DMS 273 (cell line): ENCODE data around the gene KCNJ5.

Experiments
- DNase-seq: peaks from one replicate; lab custom pipeline; 2025; ENCODE audit not compliant: unreplicated experiment; lab: John Stamatoyannopoulos, UW

The KCNJ5 gene

DNA sequence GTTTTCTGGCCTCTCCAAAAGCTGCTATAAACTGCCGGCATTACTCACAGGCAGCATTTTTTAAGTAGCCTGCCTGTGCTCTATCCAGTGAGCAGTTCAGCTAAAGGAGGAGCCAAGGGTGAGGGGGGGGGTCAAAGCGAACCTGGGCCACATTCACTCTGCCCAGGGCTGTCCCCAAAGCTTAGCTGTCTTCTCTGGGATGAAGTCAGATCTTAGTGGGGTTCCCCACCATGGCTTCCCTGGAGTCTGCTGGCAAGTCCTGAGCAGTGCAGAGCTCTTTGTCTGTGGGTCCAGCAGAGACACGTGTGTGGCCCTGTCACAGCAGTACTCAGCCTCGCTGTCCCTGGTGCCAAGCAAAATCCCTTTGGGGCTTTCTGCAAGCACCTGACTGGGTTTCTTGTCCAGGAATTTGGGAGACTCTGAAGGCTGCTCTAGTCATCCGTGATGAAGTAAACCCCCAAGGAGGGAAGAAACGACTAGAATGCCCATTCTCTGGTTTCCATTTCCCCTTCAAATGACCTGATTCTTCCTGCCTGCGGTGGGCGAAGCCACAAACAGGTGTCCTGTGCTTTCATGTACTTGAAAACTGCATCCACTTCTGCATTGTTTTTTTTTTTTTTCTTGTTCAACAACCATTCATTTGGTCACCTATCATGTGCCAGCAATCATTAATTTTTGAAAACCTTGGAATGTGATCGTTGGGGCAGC lies 2.6 kb downstream of the KCNJ5 start:
- no peak for DNase-seq

DNA sequence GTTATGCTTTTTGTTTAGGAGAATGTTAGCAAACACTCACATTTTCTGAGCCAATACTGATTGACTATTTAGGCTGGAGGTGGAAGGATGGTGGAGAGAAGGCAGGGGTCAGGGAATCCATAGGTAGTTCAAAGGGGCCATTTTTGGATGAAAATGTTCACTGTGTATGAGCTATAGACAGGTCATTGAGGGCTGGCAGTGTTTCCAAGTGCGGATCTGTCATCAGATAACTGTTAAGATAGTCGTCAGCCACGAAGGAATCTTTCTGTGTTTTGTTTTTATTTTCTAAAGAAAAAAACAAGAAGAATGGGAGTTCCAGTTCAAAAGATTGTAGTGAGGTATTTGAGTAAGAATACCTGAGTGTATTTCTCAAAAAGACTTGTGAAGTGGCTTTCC lies 3.1 kb downstream of the KCNJ5 start:
- DNase-seq, result no peak

DNA sequence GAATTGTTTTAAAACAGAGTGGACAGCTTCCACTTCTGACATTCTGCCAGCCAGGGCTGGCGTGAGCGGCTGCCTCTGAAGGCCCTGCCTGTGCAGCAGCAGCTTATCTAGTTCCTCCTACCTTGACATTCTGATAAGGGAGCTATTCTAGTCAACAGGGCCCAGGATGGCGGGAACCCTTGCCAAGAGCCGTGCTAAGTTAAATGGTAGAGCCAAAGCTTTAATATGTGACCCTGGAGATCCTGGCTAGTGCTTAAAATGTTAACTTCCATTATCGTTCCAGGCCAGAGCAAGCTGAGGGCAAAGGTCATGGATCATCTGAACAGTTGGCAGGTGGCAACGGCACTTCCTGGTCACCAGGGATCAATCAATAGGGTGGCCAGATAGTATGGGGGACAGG lies 3.5 kb downstream of the KCNJ5 start:
- DNase-seq, result peak; percentile 13

DNA sequence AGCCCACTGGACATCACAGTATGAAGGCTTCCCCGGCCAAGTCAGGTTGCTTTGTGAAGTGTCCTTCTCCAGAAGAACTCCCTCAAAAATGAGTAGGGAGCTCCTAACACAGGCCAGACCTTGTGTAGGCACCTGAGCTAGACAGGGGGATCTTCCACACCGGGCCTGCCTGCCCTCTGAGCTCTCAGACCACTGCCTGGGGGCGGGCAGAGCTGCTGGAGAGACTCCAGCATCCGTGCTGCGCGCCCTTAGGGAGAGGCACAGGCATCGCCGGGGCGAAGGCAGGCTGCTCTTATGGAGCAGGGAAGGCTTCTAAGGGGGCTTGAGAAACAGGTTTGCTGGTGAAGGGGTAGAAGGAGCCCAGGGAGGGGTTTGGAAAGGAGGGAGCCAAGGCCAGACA lies 4.4 kb downstream of the KCNJ5 start:
- no peak for DNase-seq

DNA sequence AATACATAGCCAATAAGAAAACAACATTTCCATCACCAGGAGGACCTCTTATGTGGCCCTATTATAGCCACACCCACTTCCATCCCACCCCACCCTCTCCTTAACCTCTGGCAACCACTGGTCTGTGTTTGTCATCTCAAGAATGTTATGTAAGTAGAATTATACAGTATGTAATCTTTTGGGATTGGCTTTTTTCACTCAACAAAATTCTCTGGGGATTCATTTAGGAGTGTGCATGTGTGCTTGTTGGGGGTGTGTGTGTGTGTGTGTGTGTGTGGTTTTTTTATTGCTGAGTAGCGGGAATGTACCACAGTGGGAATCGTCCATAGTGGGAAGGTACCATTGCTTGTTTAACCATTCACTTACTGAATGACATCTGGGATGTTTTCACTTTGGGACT lies 5.2 kb downstream of the KCNJ5 start:
- no peak for DNase-seq

DNA sequence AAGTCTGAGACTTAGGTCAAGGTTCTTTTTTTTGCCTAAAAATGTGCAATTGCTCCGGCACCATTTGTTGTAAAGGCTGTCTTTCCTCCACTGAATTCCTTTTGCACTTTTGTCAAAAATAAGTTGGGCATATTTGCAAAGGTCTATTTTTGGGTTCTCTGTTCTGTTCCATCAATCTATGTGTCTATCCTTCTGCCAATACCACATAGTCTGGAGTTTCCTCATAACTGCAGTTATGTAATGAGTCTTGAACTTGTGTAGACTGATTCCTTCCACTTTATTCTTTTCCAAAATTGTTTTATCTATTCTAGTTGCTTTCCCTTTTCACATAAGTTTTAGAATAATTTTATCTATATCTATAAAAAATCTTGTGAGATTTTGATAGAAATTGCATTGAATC lies 6.7 kb downstream of the KCNJ5 start:
- no peak for DNase-seq

DNA sequence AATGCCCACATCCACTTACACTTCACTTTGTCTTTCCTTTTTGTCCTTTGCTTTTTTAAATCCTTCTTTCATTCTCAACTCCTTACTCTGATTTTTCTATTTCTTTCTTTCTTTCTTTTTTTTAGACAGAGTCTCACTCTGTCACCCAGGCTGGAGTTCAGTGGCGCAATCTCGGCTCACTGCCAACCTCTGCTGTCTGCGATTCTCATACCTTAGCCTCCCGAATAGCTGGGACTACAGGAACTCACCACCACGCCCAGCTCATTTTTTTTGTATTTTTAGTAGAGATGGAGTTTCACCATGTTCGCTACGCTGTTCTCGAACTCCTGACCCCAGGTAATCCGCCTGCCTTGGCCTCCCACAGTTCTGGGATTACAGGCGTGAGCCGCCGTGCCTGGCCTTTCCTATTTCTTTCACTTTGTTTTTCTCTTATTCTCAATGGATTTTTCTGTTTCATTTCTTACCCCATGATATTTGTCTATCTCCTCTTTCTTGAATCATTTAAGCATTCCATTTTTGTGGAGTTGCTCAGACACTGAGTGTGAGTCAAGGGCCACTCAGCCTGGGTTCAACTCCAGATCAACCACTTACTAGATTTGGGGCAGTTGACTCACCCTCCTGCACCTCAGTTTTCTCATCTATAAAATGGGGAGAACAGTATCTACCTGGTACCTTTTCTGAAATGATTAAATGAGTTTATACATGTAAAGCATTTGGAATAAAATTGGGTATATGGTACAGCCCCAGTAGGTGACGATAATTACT lies 7.6 kb downstream of the KCNJ5 start:
- no peak for DNase-seq

DNA sequence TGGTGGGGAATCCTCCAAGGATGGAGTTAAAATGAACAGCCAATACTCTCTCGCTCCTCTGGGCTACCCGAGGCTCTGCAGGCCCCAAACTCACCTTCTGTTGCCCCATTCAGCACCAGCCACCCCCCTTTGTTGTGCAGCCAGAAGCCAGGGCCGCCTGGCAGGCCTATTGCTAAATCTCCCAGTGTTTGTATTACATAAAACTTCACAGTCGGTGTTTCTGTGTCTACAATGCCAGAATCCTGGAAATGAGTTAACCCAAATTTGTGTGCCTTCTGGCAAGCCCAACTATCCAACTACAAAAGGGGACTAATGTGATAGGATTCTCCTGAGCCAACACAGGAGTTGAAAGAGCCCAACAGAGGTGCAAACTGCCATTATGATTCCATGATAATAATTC lies 9.3 kb downstream of the KCNJ5 start:
- peak; percentile 59 for DNase-seq

DNA sequence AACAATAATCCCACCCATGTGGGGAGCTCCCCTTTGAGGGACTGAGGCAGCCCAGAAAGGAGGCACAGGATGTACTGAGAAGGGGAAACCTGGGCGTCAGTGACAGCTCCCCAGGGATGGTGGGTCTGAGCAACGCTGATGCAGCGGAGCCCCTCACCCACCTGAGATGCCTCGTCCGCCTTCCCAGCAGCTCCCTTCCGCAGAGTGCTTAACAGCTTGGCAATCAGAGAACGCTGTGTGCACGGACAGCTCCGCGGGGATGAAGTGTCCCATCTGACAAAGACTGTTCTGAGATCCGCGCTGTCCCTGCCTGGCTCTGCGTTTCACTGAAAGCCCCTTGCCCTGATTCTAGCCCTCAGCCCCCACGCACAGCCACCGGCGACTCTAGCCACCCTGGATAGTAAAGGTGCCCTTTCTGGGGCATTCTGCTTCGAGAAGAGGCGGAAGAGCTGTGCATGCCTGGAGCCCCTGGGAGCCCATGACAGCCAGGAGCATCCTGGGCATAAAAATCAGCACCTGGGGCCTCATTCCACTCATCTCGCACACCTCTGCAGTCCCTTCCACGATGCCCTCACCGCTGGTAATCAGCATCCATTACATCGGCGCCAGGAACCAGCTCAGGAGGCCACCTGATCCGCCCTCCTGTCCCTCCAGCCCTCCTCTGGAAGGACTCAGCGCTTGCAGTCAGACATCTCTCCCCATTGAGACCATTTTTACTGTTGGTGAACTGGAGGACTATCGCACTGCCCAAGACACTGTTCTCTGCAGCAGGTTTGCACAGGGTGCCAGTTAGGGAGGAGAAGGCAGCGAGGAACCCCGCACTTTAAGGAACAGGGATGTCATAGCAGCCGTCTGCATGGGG lies 10.7 kb downstream of the KCNJ5 start:
- DNase-seq, result no peak

DNA sequence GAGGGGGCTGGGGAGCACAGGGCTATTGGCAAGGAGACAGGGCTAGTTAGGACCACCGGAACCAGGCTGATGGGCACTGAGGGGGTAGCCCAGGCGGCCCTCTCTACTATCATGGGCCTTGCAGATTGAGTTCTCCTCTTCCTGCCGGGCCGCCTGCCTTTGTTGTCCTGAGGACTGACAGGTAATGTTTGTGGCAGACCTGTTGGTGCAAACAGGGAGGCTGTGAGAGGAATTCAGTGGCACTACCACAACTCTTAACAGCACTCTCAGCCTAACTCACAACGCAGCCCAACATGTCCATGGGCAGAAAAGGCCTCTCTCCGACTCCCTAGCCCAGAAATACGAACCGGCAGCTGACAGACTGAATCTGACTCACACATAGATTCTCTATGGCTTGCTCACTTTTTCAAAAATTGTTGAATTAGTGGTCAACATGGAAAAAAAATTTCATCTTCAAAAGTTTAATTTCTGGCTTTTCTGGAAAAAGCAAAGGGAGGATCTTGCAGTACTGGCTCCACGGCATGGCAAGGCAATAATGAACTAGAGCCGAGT lies 11.4 kb downstream of the KCNJ5 start:
- no peak for DNase-seq

DNA sequence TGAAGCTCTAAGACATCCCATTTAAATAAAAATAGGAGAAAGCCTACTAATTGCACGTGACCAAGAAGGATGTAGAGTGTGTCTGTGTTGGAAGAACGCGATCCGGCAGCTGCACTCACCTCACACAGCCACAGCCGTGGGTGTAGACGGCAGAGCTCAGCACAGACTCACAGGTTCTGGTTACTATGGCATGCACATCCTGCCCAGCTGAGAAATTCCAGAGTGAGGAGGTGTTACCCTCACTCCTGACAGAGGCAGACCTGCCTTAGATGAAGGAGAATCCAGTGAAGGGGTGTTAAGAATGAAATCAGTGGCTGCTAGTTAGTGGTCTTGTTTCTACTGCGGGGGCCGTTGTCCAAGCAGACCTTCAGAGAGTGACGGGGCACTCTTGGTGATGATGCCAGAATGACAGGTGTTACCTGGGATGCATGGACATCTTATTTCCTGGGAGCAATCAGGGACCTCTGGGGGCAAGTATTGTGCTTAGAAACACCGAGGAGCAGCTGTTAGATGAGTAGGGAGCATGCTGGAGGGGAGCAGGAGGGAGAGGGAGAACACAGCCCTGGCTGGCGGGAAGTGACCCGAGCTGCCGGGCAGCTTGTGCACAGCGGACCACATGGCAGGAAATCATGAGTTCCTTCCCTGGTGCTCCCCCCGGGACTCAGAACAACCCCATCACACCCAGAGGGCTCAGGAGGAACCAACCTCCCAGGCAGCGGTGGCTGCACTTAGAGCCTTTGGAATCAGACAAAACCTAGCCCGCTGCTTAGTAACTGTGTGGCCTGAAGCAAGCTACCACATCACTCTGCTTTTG lies 12.3 kb downstream of the KCNJ5 start:
- DNase-seq, result peak; percentile 17

DNA sequence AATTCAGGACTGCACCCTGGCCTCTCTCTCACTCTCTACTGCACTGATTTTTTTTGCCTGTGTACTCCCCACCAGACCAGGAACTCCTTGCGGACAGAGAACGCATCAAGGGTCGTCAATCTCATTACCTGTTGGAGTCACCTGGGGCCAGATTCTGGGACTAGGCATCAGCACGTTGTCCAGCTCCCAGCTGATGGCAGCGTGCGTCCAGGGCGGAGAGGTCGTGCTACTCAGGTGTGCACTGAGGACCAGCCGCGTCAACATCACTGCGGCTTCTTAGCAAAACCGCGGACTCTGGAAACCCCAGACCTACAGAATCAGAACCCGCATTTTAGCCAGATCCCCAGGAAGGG lies 13.1 kb downstream of the KCNJ5 start:
- DNase-seq, result no peak

DNA sequence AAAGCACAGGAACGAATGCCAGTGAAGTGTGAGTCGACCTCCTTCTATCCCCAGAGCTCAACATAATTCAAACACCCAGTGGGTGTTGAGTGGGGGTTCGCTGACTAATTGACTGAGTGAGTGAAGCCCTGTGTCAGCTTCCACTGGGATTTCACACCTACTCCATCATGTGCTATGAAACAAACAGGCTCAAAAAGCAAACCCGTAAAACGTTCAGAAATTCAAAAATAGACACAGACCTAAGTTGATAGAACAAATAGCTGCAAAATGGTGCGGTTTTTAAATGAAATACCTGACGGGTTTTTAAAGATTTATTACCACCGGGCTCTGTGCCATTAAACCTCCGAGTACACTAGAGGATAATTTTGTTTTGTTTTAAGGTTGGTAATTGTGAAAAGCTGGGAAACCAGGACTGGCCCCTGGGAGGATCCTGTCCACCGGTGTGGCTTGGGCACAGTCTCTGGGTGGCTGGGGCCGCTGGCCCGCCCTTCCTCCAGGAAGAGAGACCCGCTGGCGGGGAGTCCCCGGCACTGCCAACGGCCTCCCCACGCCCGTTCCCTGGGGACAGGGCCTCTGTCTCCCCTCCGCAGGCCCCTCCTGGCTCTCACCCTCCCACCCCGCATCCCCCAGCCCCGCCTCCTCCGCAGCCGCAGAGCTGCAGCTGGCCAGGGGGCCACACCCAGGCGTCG lies 13.6 kb downstream of the KCNJ5 start:
- DNase-seq, result peak; percentile 47

DNA sequence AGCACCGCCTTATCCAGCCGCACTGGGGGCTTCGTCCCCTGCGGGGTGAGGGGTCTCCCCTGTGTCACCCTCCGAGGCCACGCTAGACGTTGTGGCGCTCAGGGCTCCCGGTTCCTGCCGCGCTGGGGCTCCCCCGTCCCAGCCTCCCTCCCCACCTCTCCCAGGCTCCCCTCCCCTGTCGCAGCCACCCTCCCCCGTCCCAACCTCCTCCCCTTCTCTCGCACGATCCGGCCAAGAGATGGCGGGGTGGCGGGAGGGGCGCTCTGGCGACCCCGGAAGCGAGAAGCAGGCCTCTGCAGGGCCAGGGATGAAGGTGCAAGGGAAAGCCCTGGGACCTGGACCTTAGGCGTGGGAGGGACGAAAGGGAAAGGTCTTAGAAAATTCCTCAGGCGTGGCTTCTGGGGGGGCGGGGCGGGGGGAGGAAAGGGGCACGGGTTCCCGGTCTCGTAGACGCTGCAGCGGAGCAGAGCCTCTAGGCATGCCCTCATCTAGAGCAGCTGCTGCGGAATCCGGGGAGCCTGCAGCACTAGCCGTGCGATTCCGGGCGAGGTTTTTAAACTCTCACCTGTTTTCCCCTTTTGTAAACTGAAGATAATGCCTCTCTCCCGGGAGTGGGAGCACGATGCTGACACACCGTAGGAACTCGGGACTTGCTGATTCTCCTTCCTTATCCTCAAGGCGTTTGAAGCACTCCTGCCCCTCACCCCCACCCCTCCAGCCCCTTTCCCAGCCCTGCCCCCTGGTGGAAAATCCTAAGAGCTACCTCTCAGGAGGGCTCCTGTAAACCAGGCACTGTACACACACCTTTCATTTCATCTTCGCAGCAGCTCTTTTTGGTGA lies 14.4 kb downstream of the KCNJ5 start:
- DNase-seq, result peak; percentile 79

DNA sequence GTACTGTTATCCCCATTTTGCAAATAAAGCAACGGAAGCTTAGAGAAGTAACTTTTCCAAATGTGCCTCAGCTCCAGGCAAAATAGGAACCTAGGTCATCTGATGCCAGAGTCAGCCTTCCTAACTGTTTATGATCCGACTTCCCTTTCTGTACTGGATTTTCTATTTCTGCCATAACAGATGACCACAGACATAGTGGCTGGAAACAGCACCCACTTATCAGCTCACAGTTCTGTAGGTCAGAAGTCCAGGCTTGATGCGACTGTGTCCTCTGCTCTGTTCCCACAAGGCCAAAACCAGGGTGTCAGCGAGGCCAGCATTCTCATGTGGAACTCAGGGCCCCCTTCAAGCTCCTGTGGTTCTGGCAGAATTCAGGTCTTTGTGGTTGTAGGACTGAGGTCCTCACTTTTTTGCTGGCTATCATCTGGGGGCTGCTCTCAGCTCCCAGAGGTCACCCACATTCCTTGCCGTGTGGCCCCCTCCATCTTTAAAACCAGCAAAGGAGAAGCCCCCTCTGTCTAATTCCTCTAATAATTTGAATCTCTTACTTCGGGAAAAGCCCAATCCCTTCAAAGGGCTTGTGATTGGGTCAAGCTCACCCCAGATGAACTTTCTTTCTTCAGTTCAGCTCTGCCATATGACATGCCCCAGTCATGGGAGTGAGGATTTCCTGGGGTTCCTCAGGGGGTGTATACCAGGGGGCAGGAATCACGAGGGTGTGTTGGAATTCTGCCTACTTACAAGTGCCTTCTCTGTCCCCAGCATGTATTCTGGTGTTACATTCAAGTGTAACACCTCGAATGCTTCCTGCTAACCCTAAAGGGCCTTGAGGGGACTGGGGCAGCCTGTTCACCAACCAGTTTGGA lies 15.3 kb downstream of the KCNJ5 start:
- no peak for DNase-seq

DNA sequence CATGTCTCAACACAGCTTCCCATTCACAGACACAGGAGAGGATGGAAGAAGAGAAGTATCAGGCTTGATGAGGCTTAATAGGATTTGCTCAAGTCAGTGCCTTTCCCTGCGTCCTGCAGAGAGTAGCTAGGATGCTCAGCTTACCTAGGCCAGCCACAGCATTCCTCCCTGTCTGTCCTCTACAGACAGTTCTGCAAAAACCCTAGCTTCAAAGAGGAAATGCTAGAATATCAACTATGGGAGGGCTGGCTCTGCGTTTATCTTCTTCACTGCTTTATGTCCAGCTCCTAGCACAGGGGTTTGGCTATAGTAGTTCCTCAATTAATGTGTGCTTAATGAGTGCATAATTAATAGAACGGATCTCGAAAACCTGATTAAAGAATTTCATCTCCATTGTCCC lies 16.4 kb downstream of the KCNJ5 start:
- no peak for DNase-seq

DNA sequence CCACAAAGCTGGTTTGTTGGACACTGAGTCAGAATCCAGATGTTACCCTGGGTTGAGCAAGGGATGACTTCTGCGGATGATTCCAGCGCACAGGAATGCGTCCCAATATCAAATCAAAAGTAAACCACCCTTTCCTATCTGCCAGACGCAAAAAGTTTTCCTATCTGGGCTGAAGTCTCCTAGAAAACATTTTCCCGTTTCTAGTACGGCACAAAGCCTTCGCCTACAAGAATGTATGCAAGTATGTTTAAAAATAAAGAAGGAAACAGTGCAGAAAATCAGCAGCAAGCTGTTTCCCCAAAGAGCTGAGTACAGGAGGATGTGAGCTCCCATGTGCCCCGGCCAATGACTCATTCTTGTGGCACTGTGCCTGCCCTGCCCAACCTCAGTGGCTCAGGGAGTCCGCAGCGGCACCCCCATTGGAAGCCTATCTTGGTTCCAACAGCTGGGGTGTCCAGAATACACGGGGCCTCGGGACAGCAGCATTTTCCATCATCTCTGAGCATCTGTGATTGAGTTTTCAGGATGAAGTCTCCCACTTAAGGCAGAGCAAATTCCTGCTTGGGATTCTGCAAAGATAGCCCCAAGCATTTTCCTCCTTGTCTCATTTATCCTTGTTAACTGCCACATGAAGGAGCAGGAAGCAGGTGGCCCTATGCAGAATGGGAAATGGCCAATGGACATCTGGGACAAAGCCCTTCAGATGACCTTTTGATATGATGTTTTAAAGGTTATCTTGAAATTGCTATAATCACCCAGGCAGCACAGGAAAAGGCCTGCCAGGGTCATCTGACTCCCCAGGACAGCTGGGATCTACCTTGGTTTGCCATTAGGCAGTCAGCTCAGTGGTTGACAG lies 17.5 kb downstream of the KCNJ5 start:
- DNase-seq, result peak; percentile 63
